GM23338 (cell line): ENCODE data around the gene SIAH1. TPM values are rescaled to one million over a fixed set of nuclear protein-coding genes. Genes with fewer than 3 reads are reported as not detected.

Experiments used
- ATAC-seq: fragments of 200-7000 bp; cut with Tn5 transposase; 3 replicates; pipeline ENCODE4 v1.9.1; 2020
- DNase-seq: peaks from one replicate; pipeline ENCODE4 v3.0.0-alpha.2; 2015; ENCODE audit warnings: low spot score
- H2AFZ ChIP-seq: fragments of 200-600 bp; sonication (generic); 2 replicates; pipeline ENCODE4 v1.8.0; 2016; ENCODE audit warnings: antibody characterized with exemption, mild to moderate bottlenecking, moderate library complexity
- H3F3A ChIP-seq: fragments of 200-600 bp; sonication (generic); replicated peaks from 2 replicates; pipeline ENCODE4 v1.8.0; 2017; ENCODE audit warnings: antibody characterized with exemption, mixed run types, low read depth
- H3K27ac ChIP-seq: fragments of 200-600 bp; sonication (generic); 2 replicates; pipeline ENCODE4 v1.6.1; 2016; ENCODE audit warnings: low read depth
- H3K27me3 ChIP-seq: fragments of 200-600 bp; sonication (generic); 2 replicates; pipeline ENCODE4 v1.8.0; 2016; ENCODE audit warnings: mild to moderate bottlenecking, mixed run types, moderate library complexity; ENCODE audit not compliant: insufficient read depth
- H3K36me3 ChIP-seq: fragments of 200-600 bp; sonication (generic); 2 replicates; pipeline ENCODE4 v1.8.0; 2016; ENCODE audit warnings: mild to moderate bottlenecking; ENCODE audit not compliant: insufficient read depth
- H3K4me1 ChIP-seq: fragments of 200-600 bp; sonication (generic); 2 replicates; pipeline ENCODE4 v1.8.0; 2016; ENCODE audit warnings: mild to moderate bottlenecking, moderate library complexity; ENCODE audit not compliant: insufficient read depth
- H3K4me2 ChIP-seq: fragments of 200-600 bp; sonication (generic); 2 replicates; pipeline ENCODE4 v1.7.1; 2017; ENCODE audit warnings: mixed run types
- H3K4me3 ChIP-seq: fragments of 200-600 bp; sonication (generic); 2 replicates; pipeline ENCODE4 v1.6.1; 2016; ENCODE audit warnings: mixed run types
- H3K79me2 ChIP-seq: fragments of 200-600 bp; sonication (generic); replicated peaks from 2 replicates; pipeline ENCODE4 v1.8.0; 2017; ENCODE audit warnings: mild to moderate bottlenecking; ENCODE audit not compliant: insufficient read depth
- H3K9me2 ChIP-seq: fragments of 200-600 bp; sonication (generic); 2 replicates; pipeline ENCODE4 v1.8.0; 2017; ENCODE audit not compliant: insufficient read depth
- H4K20me1 ChIP-seq: fragments of 200-600 bp; sonication (generic); replicated peaks from 2 replicates; pipeline ENCODE4 v1.8.0; 2017; ENCODE audit warnings: mild to moderate bottlenecking; ENCODE audit not compliant: insufficient read depth
- H3K27ac Mint-ChIP-seq: 2 replicates; pipeline ENCODE4 v1.8.0; 2020; ENCODE audit warnings: inconsistent platforms, mild to moderate bottlenecking, moderate library complexity, mixed read lengths
- H3K27me3 Mint-ChIP-seq: 3 replicates; pipeline ENCODE4 v1.8.0; 2022; ENCODE audit warnings: low read depth, mild to moderate bottlenecking, moderate library complexity, mixed read lengths, inconsistent platforms; ENCODE audit not compliant: insufficient read depth, poor library complexity
- H3K36me3 Mint-ChIP-seq: 3 replicates; pipeline ENCODE4 v1.8.0; 2021; ENCODE audit warnings: low read depth, mild to moderate bottlenecking, inconsistent platforms, moderate library complexity, mixed read lengths
- H3K4me1 Mint-ChIP-seq: 3 replicates; pipeline ENCODE4 v1.8.0; 2020; ENCODE audit warnings: mild to moderate bottlenecking, inconsistent platforms, mixed read lengths
- H3K4me3 Mint-ChIP-seq: 3 replicates; pipeline ENCODE4 v1.8.0; 2021; ENCODE audit warnings: moderate library complexity, mild to moderate bottlenecking, inconsistent platforms, mixed read lengths
- H3K9me3 Mint-ChIP-seq: 3 replicates; pipeline ENCODE4 v1.8.0; 2020; ENCODE audit warnings: moderate library complexity, mild to moderate bottlenecking, inconsistent platforms, mixed read lengths
- CREB1 ChIP-seq: fragments of 250-450 bp; sonication (Bioruptor Pico); IDR thresholded peaks from 2 replicates; pipeline ENCODE4 v1.5.0; 2020; ENCODE audit warnings: low read depth, mild to moderate bottlenecking, moderate library complexity
- EZH2 ChIP-seq: fragments of 200-600 bp; sonication (generic); IDR thresholded peaks from one replicate; pipeline ENCODE4 v1.8.0; 2017; ENCODE audit warnings: antibody characterized with exemption, mild to moderate bottlenecking, low read depth; ENCODE audit not compliant: unreplicated experiment
- EZH2phosphoT487 ChIP-seq: fragments of 200-600 bp; sonication (generic); IDR thresholded peaks from one replicate; pipeline ENCODE4 v1.8.1; 2018; ENCODE audit warnings: antibody characterized with exemption; ENCODE audit not compliant: unreplicated experiment
- JUNB ChIP-seq: IDR thresholded peaks from one replicate; pipeline ENCODE4 v1.6.1; 2016; ENCODE audit warnings: antibody characterized with exemption; ENCODE audit not compliant: unreplicated experiment
- NANOG ChIP-seq: IDR thresholded peaks from 2 replicates; pipeline ENCODE4 v1.6.1; 2016; ENCODE audit warnings: antibody characterized with exemption, borderline replicate concordance
- POLR2AphosphoS5 ChIP-seq: IDR thresholded peaks from 2 replicates; pipeline ENCODE4 v1.6.1; 2016; ENCODE audit warnings: antibody characterized with exemption, low read depth
- STAT1 ChIP-seq: IDR thresholded peaks from one replicate; pipeline ENCODE4 v1.6.1; 2016; ENCODE audit warnings: antibody characterized with exemption; ENCODE audit not compliant: unreplicated experiment
- ZNF114 ChIP-seq: fragments of 250-450 bp; sonication (Bioruptor Pico); IDR thresholded peaks from 2 replicates; pipeline ENCODE4 v1.5.0; 2020; ENCODE audit warnings: mild to moderate bottlenecking, moderate library complexity
- ZNF331 ChIP-seq: fragments of 250-450 bp; sonication (Bioruptor Pico); IDR thresholded peaks from 2 replicates; pipeline ENCODE4 v1.5.0; 2020; ENCODE audit warnings: low read depth, mild to moderate bottlenecking, moderate library complexity
- polyA plus RNA-seq: library from polyadenylated mRNA; unstranded; fragments of >200 nt; fragmentation: Nextera tagmentation; extraction: Ambion mirVana; gene quantifications from 2 replicates; pipeline ENCODE4 v1.2.1, GENCODE V29; 2016
- total RNA-seq: library from RNA; depleted of rRNA; stranded (reverse); fragments of >200 nt; shearing (Covaris generic); gene quantifications from 2 replicates; pipeline ENCODE4 v1.2.3, GENCODE V29; 2014
- TF ChIP-seq, protein P1 (sequence below), 2 experiments: fragments of 200-600 bp in 1 of 2; sonication (generic) in 1 of 2; conservative IDR thresholded peaks; 2 replicates each; pipeline versions ENCODE4 v1.5.1 to v1.6.1; 2016 to 2017; ENCODE audit warnings: antibody characterized with exemption in 2 of 2, low read depth in 2 of 2, mild to moderate bottlenecking in 2 of 2, moderate library complexity in 1 of 2
- TF ChIP-seq, protein P2 (sequence below): fragments of 250-450 bp; sonication (Bioruptor Pico); IDR thresholded peaks from 2 replicates; pipeline ENCODE4 v1.5.0; 2020; ENCODE audit warnings: mild to moderate bottlenecking, moderate library complexity
- TF ChIP-seq, protein P3 (sequence below): IDR thresholded peaks from one replicate; pipeline ENCODE4 v1.6.1; 2018; ENCODE audit warnings: antibody characterized with exemption; ENCODE audit not compliant: unreplicated experiment
- TF ChIP-seq, protein P4 (sequence below): IDR thresholded peaks from 2 replicates; pipeline ENCODE4 v1.6.1; 2016; ENCODE audit warnings: antibody characterized with exemption

Gene SIAH1
- total and polyA plus RNA-seq, 2 experiments from 2014 or later: 42.0 to 52.7 TPM

DNA sequence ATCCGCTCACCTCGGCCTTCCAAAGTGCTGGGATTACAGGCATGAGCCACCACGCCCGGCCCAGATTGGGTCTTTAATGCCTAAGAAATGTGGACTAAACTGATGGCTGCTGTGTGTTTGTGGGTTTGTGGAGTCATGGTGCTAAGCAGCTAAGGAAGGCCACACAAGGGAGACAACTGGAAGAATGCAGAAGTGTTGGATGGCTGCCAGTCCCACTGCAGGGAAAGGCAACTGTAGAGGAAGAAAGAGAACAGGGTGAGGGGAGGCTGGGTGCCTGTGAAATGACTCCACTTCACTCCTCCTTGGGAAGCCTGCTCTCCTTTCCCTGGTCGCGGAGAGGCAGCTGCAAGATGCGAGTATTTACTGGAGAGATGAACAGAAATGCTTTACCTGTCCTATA, 23.5 kb upstream of the SIAH1 start:
- Histone ChIP-seq H4K20me1 (no peaks in the 10 kb centered on the region), H2AFZ (no peak overlapping the region), H3K27ac (no peak overlapping the region), H3K27me3 (no peaks in the 10 kb centered on the region), H3K4me3 (no peak overlapping the region), H3K36me3 (no peaks in the 10 kb centered on the region), H3F3A (no peaks in the 10 kb centered on the region), H3K4me2 (no peak overlapping the region), H3K9me2 (no peaks in the 10 kb centered on the region), H3K4me1 (peaks cover 6% of the 10 kb centered on the region; the same call in 1 of the 2 replicates), H3K79me2 (no peaks in the 10 kb centered on the region)
- Mint-ChIP-seq H3K36me3 (no peaks in the 10 kb centered on the region), H3K4me1 (peaks cover 7% of the 10 kb centered on the region; the same call in 2 of the 3 replicates), H3K4me3 (no peak overlapping the region), H3K27ac (no peak overlapping the region; the same call in 1 of the 2 replicates), H3K27me3 (peaks cover 5% of the 10 kb centered on the region), H3K9me3 (no peaks in the 10 kb centered on the region)
- ATAC-seq: no peak
- no peak for DNase-seq
- no peak for TF ChIP-seq JUNB
- TF ChIP-seq, protein P1, sequence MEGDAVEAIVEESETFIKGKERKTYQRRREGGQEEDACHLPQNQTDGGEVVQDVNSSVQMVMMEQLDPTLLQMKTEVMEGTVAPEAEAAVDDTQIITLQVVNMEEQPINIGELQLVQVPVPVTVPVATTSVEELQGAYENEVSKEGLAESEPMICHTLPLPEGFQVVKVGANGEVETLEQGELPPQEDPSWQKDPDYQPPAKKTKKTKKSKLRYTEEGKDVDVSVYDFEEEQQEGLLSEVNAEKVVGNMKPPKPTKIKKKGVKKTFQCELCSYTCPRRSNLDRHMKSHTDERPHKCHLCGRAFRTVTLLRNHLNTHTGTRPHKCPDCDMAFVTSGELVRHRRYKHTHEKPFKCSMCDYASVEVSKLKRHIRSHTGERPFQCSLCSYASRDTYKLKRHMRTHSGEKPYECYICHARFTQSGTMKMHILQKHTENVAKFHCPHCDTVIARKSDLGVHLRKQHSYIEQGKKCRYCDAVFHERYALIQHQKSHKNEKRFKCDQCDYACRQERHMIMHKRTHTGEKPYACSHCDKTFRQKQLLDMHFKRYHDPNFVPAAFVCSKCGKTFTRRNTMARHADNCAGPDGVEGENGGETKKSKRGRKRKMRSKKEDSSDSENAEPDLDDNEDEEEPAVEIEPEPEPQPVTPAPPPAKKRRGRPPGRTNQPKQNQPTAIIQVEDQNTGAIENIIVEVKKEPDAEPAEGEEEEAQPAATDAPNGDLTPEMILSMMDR (conservative IDR thresholded peaks at IDR 0.05; ENCODE audit: low read depth in 2 of 2): no peak
- TF ChIP-seq NANOG: no peak
- TF ChIP-seq, protein P2, sequence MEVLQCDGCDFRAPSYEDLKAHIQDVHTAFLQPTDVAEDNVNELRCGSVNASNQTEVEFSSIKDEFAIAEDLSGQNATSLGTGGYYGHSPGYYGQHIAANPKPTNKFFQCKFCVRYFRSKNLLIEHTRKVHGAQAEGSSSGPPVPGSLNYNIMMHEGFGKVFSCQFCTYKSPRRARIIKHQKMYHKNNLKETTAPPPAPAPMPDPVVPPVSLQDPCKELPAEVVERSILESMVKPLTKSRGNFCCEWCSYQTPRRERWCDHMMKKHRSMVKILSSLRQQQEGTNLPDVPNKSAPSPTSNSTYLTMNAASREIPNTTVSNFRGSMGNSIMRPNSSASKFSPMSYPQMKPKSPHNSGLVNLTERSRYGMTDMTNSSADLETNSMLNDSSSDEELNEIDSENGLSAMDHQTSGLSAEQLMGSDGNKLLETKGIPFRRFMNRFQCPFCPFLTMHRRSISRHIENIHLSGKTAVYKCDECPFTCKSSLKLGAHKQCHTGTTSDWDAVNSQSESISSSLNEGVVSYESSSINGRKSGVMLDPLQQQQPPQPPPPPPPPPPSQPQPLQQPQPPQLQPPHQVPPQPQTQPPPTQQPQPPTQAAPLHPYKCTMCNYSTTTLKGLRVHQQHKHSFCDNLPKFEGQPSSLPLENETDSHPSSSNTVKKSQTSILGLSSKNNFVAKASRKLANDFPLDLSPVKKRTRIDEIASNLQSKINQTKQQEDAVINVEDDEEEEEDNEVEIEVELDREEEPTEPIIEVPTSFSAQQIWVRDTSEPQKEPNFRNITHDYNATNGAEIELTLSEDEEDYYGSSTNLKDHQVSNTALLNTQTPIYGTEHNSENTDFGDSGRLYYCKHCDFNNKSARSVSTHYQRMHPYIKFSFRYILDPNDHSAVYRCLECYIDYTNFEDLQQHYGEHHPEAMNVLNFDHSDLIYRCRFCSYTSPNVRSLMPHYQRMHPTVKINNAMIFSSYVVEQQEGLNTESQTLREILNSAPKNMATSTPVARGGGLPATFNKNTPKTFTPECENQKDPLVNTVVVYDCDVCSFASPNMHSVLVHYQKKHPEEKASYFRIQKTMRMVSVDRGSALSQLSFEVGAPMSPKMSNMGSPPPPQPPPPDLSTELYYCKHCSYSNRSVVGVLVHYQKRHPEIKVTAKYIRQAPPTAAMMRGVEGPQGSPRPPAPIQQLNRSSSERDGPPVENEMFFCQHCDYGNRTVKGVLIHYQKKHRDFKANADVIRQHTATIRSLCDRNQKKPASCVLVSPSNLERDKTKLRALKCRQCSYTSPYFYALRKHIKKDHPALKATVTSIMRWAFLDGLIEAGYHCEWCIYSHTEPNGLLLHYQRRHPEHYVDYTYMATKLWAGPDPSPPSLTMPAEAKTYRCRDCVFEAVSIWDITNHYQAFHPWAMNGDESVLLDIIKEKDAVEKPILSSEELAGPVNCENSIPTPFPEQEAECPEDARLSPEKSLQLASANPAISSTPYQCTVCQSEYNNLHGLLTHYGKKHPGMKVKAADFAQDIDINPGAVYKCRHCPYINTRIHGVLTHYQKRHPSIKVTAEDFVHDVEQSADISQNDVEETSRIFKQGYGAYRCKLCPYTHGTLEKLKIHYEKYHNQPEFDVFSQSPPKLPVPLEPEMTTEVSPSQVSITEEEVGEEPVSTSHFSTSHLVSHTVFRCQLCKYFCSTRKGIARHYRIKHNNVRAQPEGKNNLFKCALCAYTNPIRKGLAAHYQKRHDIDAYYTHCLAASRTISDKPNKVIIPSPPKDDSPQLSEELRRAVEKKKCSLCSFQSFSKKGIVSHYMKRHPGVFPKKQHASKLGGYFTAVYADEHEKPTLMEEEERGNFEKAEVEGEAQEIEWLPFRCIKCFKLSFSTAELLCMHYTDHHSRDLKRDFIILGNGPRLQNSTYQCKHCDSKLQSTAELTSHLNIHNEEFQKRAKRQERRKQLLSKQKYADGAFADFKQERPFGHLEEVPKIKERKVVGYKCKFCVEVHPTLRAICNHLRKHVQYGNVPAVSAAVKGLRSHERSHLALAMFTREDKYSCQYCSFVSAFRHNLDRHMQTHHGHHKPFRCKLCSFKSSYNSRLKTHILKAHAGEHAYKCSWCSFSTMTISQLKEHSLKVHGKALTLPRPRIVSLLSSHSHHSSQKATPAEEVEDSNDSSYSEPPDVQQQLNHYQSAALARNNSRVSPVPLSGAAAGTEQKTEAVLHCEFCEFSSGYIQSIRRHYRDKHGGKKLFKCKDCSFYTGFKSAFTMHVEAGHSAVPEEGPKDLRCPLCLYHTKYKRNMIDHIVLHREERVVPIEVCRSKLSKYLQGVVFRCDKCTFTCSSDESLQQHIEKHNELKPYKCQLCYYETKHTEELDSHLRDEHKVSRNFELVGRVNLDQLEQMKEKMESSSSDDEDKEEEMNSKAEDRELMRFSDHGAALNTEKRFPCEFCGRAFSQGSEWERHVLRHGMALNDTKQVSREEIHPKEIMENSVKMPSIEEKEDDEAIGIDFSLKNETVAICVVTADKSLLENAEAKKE (CRISPR knock-in tag): no peak
- no peak for TF ChIP-seq ZNF114 (CRISPR knock-in tag)
- no peak for TF ChIP-seq EZH2phosphoT487
- no peak for TF ChIP-seq CREB1 (CRISPR knock-in tag)
- no peak for TF ChIP-seq POLR2AphosphoS5
- no peak for TF ChIP-seq ZNF331 (CRISPR knock-in tag)
- TF ChIP-seq, protein P3, sequence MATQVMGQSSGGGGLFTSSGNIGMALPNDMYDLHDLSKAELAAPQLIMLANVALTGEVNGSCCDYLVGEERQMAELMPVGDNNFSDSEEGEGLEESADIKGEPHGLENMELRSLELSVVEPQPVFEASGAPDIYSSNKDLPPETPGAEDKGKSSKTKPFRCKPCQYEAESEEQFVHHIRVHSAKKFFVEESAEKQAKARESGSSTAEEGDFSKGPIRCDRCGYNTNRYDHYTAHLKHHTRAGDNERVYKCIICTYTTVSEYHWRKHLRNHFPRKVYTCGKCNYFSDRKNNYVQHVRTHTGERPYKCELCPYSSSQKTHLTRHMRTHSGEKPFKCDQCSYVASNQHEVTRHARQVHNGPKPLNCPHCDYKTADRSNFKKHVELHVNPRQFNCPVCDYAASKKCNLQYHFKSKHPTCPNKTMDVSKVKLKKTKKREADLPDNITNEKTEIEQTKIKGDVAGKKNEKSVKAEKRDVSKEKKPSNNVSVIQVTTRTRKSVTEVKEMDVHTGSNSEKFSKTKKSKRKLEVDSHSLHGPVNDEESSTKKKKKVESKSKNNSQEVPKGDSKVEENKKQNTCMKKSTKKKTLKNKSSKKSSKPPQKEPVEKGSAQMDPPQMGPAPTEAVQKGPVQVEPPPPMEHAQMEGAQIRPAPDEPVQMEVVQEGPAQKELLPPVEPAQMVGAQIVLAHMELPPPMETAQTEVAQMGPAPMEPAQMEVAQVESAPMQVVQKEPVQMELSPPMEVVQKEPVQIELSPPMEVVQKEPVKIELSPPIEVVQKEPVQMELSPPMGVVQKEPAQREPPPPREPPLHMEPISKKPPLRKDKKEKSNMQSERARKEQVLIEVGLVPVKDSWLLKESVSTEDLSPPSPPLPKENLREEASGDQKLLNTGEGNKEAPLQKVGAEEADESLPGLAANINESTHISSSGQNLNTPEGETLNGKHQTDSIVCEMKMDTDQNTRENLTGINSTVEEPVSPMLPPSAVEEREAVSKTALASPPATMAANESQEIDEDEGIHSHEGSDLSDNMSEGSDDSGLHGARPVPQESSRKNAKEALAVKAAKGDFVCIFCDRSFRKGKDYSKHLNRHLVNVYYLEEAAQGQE: no peak
- TF ChIP-seq, protein P4, sequence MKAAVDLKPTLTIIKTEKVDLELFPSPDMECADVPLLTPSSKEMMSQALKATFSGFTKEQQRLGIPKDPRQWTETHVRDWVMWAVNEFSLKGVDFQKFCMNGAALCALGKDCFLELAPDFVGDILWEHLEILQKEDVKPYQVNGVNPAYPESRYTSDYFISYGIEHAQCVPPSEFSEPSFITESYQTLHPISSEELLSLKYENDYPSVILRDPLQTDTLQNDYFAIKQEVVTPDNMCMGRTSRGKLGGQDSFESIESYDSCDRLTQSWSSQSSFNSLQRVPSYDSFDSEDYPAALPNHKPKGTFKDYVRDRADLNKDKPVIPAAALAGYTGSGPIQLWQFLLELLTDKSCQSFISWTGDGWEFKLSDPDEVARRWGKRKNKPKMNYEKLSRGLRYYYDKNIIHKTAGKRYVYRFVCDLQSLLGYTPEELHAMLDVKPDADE: no peak
- no peak for TF ChIP-seq STAT1
- no peak for TF ChIP-seq EZH2
